Pancreas (tissue), 10 donors: ENCODE measurements around the gene ZIC2. TPM values are rescaled to one million over a fixed set of nuclear protein-coding genes. Genes with fewer than 3 reads are reported as not detected.
A peak's percentile ranks its signal among the peaks of the same experiment; 100 is the strongest.

Source experiments
- ATAC-seq, 4 donors: fragments of 200-7000 bp; cut with Tn5 transposase; one replicate each; pipeline versions ENCODE4 v1.8.0 to v1.9.1; 2020; ENCODE audit warnings: mild to moderate bottlenecking in 4 of 4, moderate library complexity in 4 of 4
- DNase-seq, 6 donors: peaks; one replicate each; pipeline ENCODE4 v3.0.0-alpha.2; 2020
- FAIRE-seq: peaks from 2 replicates; lab custom pipeline; 2012; peaks lifted over from hg19 to GRCh38; lab: Jason Lieb, UNC
- H3K27ac ChIP-seq, 4 donors: fragments of 200-600 bp; sonication (generic); 1 replicate in 3 of 4; 2 replicates in 1 of 4; pipeline versions ENCODE4 v1.5.0 to v1.8.0; 2020
- H3K27me3 ChIP-seq, 4 donors: fragments of 200-600 bp; one replicate each; pipeline ENCODE4 v1.8.0; 2021
- H3K36me3 ChIP-seq, 3 donors: fragments of 200-600 bp; sonication (generic) in 1 of 3; one replicate each; pipeline versions ENCODE4 v1.5.0 to v1.8.0; 2020 to 2021
- H3K4me1 ChIP-seq, 3 donors: fragments of 200-600 bp; one replicate each; pipeline ENCODE4 v1.8.0; 2021
- H3K4me3 ChIP-seq, 4 donors: fragments of 200-600 bp; sonication (generic) in 2 of 4; one replicate each; pipeline versions ENCODE4 v1.5.0 to v1.8.0; 2020 to 2021
- H3K9me3 ChIP-seq, 4 donors: fragments of 200-600 bp; one replicate each; pipeline ENCODE4 v1.8.0; 2021
- WGBS, 2 donors: extraction: QIAGEN DNeasy Blood & Tissue Kit; methylation state at CpG; one replicate each; pipeline ENCODE4 v1.1.7; 2013; 5-methylcytosine and 5-hydroxymethylcytosine counted together
- intact Hi-C, 3 donors: fragments of 100-400 bp; cut with DNase I; formaldehyde crosslinking; loops; one replicate each; pipeline versions ENCODE4 v1.11.1 to v1.14.2; 2022
- polyA plus RNA-seq, 2 donors: library from polyadenylated mRNA; stranded (reverse); fragments of 200-250 nt; gene quantifications; one replicate each; pipeline ENCODE4 v1.2.3, GENCODE V29; 2013
- total RNA-seq, 6 donors: library from RNA; stranded (reverse); fragmentation: NEBNext Ultra II Directional in 4 of 6; extraction: Animal tissue kit (Norgen Biotek cat#: 25700) in 4 of 6; gene quantifications; one replicate each; pipeline versions ENCODE4 v1.2.1 to v1.2.4, GENCODE V29; 2021 to 2023
- TF ChIP-seq, protein P1 (sequence below), 4 donors: fragments of 200-600 bp; sonication (generic) in 3 of 4; IDR thresholded peaks; one replicate each; pipeline versions ENCODE4 v1.5.0 to v1.8.0; 2021; ENCODE audit warnings: antibody characterized with exemption in 4 of 4
- donor health status: healthy with polysubstance abuse.
- donor health status: DM: no; HTN: no; CAD: no; lungs with moderate emphysema.
- donor health status: DM: no; HTN: no; CAD: no.
- donor health status: control.
- donor health status: control.
- donor health status: Bipolar disorder and iron deficiency.
- donor health status: DM: yes; HTN: yes; CAD: no.
- donor health status: DM: no; HTN: no; CAD: no.
- donor health status: DM: no; HTN: no; CAD: no.
- donor health status: DM: yes; HTN: yes; CAD: no.

ZIC2 gene
- total and polyA plus RNA-seq, 8 donors, result 0.47 TPM; not detected in 7

GRCh38 chr13:99955107-99955746, 26.4 kb upstream of the ZIC2 start:
- 42 to 55% methylated on average over 19 to 21 of the region's 21 CpGs for WGBS, 2 donors
- Histone ChIP-seq H3K27me3 (peaks cover 10 to 50% (median 22%) of the 10 kb centered on the region in 4 donors), H3K27ac (no peak overlapping the region), H3K9me3 (no peaks in the 10 kb centered on the region), H3K4me1 (peaks cover 5 to 23% (median 6%) of the 10 kb centered on the region in 3 donors), H3K36me3 (no peaks in the 10 kb centered on the region), H3K4me3 (no peak overlapping the region)
- TF ChIP-seq, protein P1, sequence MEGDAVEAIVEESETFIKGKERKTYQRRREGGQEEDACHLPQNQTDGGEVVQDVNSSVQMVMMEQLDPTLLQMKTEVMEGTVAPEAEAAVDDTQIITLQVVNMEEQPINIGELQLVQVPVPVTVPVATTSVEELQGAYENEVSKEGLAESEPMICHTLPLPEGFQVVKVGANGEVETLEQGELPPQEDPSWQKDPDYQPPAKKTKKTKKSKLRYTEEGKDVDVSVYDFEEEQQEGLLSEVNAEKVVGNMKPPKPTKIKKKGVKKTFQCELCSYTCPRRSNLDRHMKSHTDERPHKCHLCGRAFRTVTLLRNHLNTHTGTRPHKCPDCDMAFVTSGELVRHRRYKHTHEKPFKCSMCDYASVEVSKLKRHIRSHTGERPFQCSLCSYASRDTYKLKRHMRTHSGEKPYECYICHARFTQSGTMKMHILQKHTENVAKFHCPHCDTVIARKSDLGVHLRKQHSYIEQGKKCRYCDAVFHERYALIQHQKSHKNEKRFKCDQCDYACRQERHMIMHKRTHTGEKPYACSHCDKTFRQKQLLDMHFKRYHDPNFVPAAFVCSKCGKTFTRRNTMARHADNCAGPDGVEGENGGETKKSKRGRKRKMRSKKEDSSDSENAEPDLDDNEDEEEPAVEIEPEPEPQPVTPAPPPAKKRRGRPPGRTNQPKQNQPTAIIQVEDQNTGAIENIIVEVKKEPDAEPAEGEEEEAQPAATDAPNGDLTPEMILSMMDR (IDR thresholded peaks at IDR 0.05), result no peak
- no peak for FAIRE-seq
- ATAC-seq, result no peak
- DNase-seq, result no peak
- intact Hi-C loops, result no loop called here

DNA sequence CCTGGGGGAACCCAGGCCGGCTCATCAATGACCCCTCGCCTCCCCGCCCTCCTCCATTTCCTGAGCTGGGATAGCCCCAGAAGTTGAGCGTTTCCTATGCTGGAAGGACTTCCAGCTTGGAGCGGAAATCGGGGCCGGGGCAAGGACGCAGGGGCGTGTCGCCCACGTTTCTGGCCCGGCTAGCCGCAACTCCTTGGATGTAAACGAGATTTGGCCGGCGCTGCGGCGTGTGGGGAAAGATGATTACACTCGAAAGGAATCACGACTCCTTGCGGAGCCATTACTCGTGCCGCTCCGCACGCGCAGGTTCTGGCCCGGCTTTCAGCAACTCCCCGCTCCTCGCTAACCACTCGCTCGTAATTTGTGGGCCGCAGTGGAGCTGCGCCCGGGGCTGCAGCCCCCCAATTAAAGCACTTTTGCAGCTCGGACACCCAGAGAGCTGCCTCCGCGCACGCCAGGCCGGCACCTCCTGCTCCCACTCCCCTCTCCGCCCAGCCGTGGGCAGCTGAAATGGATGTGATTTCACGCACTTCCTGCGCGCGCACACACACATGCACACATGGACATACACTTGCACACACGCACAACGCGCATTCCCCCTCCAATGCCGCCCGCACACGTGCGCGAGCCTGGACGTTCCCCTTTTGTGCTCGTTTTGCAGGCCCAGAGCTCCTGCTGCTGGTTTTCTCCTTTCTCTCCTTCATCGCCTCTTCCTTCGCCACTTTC, 25.7 kb upstream of the ZIC2 start:
- TF ChIP-seq, protein P1 (IDR thresholded peaks at IDR 0.05), result no peak
- peak overlapping the region in 2 of 4 donors; percentile 22 to 33 for H3K4me3 ChIP-seq
- H3K27me3 ChIP-seq, result peaks cover 10 to 56% (median 22%) of the 10 kb centered on the region in 4 donors
- no peak overlapping the region for H3K27ac ChIP-seq
- no peaks in the 10 kb centered on the region for H3K36me3 ChIP-seq
- intact Hi-C loops, result no loop called here
- no peaks in the 10 kb centered on the region for H3K9me3 ChIP-seq
- ATAC-seq (peak in 3 of 4 donors; percentile 8 to 38 (median 36)), FAIRE-seq (no peak), DNase-seq (peak in 2 of 6 donors; percentile 59)
- H3K4me1 ChIP-seq, result peaks cover 5 to 23% (median 6%) of the 10 kb centered on the region in 3 donors
- whole genome bisulfite sequencing, 2 donors, result 8 to 9% methylated on average over 57 of the region's 57 CpGs

DNA sequence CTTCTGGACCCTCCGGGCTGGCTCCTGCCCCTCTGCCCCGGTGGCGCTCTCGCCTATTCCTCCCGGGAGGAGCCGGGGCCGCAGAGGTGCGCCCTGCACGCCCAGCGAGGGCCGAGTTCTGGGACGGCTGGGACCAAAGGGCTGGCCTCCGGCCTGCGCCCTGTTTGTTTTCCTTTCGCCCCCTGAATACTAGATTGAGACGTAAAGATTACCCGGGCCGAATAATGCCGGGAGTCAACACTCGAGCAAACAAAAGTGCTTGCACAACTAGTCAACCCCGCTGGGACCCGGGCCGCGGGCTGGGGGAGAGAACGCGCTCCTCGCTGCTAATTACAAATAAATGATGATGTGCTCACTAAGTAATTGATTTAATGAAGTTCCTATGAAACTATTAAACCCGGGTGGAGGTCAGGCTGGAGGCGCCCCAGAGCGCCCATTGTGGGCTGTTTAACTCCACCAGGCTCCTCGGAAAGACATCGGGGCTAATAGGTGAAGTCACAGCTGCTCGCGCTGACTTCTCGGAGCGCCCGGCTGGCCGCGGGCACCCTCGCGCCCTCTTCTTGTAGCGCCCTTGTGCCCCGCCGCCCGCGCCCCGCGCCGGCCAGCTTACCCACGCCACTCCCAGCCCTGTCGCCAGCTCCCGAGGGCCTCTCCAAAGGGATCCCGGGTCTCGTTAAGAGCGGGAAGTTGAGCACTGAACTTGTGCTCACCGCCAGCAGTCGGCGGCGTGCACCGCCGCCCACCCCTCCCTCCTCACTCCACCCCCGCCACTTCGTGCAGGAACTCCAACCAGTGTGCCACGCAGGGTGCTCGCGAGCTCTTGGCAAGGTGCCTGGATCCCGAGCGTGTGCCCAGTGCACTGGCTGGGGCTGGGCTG, 24.9 kb upstream of the ZIC2 start:
- FAIRE-seq (no peak), ATAC-seq (peak; percentile 30 to 62 (median 52)), DNase-seq (peak in 2 of 6 donors; percentile 64 to 68)
- Histone ChIP-seq H3K9me3 (no peaks in the 10 kb centered on the region), H3K27me3 (peaks cover 10 to 57% (median 22%) of the 10 kb centered on the region in 4 donors), H3K4me3 (peak overlapping the region in 2 of 4 donors; percentile 22 to 33), H3K4me1 (peaks cover 5 to 23% (median 6%) of the 10 kb centered on the region in 3 donors), H3K36me3 (no peaks in the 10 kb centered on the region), H3K27ac (no peak overlapping the region)
- intact Hi-C loops, result no loop called here
- TF ChIP-seq, protein P1 (IDR thresholded peaks at IDR 0.05), result no peak
- 2 to 3% methylated on average over 60 to 68 of the region's 68 CpGs for WGBS, 2 donors

GRCh38 chr13:99958406-99959126, 23.0 kb upstream of the ZIC2 start:
- WGBS, 2 donors, result 17 to 19% methylated on average over 34 to 35 of the region's 35 CpGs
- Histone ChIP-seq H3K4me1 (peaks cover 5 to 23% (median 6%) of the 10 kb centered on the region in 3 donors), H3K27ac (no peak overlapping the region), H3K9me3 (no peaks in the 10 kb centered on the region), H3K27me3 (peaks cover 10 to 71% (median 31%) of the 10 kb centered on the region in 4 donors), H3K4me3 (no peak overlapping the region), H3K36me3 (no peaks in the 10 kb centered on the region)
- intact Hi-C loops, result no loop called here
- TF ChIP-seq, protein P1 (IDR thresholded peaks at IDR 0.05), result no peak
- no peak for ATAC-seq
- FAIRE-seq, result no peak
- no peak for DNase-seq
